ENCODE results near the gene OPCML.

DNA sequence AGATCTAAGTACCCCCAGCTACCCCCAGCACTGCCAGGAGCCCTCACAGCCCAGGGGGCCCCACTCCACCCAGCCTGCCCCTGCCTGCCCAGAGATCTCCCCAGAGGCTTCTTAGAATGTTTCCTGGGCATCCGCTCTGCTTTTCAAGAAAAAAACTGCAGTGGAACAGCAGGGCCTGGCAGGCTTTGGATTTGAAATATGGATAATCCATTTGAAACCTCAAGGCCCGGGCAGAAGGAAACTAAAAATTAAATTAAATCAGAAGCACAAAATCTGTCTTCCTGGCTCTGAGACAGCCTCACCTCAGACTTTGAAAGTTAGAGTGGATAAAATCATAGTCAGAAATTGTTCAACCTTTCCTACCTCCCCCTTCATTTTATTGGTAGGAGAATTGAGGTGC is 273.6 kb downstream of the OPCML start:
- TF ChIP-seq EZH2 (IDR thresholded peaks at IDR 0.05; ENCODE audit: low read length, unreplicated experiment): no peak
- TF ChIP-seq, protein P1, sequence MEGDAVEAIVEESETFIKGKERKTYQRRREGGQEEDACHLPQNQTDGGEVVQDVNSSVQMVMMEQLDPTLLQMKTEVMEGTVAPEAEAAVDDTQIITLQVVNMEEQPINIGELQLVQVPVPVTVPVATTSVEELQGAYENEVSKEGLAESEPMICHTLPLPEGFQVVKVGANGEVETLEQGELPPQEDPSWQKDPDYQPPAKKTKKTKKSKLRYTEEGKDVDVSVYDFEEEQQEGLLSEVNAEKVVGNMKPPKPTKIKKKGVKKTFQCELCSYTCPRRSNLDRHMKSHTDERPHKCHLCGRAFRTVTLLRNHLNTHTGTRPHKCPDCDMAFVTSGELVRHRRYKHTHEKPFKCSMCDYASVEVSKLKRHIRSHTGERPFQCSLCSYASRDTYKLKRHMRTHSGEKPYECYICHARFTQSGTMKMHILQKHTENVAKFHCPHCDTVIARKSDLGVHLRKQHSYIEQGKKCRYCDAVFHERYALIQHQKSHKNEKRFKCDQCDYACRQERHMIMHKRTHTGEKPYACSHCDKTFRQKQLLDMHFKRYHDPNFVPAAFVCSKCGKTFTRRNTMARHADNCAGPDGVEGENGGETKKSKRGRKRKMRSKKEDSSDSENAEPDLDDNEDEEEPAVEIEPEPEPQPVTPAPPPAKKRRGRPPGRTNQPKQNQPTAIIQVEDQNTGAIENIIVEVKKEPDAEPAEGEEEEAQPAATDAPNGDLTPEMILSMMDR (conservative IDR thresholded peaks at IDR 0.05; ENCODE audit: low read depth, low read length): no peak

Measured in PC-3 (cell line).